ENCODE measurements around the gene MFSD11.

MFSD11 gene

GRCh38 chr17:76748657-76749056 lies 10.7 kb downstream of the MFSD11 start:
- DNase-seq, result no peak

DNA sequence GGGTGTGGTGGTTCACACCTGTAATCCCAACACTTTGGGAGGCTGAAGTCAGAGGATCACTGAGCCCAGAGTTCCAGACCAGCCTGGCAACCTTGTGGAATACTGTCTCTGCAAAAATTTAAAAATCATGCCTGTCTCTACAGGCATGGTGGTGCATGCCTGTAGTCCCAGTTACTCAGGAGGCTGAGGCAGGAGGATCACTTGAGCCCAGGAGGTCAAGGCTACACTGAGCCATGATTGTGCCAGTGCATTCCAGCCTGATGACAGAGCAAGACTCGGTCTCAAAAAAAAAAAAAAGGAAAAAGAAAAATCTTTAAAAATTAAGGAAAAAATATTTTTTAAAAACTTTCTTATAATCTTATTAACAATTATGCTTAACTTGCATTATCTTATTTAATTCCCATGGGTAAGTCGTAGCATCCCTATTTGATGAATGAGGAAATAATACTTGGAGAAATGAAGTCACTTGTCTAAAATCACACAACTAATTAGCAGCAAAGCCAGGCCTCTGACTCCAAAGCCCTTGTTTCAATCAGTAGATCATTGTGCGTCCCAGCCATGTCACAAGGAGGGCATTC lies 13.6 kb downstream of the MFSD11 start:
- DNase-seq, result no peak

DNA sequence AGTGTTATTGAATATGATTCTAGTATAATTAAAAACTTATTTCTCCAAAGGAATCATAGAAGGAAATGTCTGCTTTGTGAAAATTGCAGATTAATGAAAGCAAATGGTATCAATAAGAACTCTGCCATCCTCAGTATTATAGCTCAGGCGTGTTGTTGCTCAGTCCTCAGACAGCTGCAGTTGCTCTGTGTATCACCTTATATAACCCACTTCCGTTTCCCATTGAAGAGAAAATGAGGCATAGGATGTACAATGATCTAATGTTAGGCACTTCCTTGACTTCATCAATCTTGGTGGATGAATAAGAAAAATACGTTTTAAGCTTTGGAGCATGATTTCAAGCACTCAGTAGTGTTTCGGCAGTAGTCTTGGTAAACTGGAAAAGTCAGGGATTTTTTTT lies 14.1 kb downstream of the MFSD11 start:
- DNase-seq, result no peak

DNA sequence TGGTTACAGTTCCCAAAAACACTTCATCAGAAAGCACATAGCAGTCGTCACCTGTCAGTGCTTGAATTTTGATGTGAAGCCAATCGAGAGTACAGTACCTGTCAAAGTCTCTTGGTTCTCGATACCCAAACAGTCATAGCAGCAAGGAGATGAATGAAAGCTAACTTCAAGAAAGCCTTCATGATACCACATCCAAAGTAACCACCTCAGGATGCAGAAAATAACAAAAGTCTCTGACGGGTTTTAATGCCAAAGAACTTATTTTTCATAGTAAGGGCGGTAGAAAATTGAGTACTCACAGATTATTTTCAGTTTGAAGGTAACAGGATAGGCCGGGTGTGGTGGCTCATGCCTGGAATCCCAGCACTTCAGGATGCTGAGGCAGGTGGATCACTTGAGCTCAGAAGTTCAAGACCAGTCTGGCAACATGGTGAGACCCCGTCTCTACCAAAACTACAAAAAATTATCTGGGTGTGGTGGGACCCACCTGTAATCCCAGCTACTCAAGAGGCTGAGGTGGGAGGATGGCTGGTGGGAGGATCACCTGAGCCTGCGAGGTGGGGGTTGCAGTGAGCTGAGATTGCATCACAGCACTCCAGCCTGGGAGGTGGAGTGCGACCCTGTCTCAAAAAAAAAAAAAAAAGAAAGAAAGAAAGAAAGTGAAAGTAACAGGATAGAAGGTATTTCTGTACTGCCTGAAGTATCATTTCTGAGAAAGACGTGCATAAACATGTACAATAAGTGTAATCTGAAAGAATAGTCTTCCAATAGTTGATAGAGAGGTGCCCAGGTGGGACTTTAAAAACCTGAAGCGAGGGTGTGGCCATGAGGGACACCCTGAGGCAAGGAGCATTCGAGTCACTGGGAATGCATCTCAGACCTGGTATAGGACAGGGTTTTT lies 15.4 kb downstream of the MFSD11 start:
- DNase-seq, result no peak

DNA sequence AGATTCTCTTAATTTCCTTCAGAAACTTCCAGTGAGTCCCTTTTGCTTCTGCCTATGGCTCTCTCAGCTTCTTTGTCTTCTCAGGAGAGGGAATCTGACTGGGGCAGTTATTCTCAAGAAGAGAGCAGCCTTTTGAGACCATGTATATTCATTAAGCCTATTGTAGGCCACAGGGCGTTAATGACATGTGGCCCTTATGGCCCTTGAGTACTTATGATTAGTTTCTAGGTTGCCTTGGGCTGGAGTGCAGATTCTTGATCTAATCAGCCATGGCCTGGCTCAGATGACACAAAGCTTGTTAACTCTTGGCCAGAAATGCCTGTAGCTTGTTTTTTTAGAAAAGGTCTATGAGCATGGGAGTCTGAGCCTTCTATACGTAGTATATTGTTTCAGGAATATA lies 17.4 kb downstream of the MFSD11 start:
- DNase-seq, result no peak

DNA sequence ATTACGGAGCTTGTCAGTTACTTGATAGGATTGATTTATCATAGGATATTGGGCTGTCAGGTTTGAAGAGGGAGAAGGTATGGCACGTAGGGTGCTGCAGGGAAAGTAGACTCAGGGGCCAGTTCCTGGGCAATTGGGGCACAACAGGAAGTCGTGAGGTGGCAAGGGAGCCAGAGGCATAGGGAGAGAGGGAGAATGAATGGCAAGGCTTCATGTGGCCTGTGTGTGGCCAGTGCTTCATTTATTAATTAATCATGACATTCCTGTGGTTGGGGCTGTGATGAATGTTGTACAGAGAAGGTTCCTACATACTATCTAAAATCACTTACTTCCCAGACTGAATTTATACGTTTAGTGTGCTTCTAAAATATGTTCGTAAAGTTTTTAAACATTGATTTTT lies 19.3 kb downstream of the MFSD11 start:
- no peak for DNase-seq

DNA sequence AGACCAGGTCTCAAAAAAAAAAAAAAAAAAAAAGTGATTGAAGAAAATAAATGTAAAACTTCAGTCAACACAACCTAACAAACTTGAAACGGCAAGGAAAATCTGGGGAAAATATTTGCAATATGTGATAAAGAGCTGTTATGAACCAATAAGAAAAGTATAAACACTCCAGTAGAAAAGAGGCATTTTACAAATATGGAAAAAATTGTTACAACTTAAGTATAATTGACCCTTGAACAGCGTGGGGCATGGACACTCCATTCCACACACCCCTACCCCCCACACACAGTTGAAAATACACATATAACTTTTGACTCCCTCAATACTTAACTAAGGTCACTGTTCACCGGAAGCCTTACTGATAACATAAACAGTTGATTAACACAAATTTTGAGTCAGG lies 20.7 kb downstream of the MFSD11 start:
- DNase-seq, result no peak

DNA sequence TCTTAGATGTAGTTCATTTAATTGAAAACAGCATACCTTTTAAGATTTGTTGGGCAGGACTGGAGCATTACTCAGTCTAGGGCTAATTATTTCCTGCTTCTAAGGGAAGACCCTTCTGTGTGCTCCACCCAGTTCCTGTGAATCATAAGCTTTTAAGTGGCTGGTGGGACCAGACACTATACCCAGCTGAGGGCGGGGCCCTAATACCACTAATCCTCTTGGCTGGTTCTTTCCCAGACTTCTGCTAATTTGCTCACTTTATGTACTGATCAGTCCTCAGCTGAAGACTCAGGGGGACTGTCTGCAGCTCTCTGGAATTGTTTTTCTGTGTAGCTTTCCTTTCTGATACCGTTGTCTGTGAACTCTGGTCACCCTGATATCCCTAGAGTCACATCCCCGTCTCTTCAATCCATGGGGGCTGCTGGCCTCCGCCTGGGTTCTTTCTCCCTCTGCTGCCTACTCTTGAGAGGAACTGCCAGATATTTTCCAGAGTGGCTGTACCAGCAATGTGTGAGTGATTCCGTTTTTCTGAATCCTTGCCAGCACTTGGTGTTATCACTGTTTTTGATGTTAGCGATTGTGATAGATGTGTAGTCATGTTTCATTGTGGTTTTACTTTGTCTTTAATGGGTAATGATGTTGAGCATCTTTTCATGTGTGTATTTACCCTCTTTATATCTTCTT lies 35.1 kb downstream of the MFSD11 start:
- DNase-seq, result peak; percentile 93

DNA sequence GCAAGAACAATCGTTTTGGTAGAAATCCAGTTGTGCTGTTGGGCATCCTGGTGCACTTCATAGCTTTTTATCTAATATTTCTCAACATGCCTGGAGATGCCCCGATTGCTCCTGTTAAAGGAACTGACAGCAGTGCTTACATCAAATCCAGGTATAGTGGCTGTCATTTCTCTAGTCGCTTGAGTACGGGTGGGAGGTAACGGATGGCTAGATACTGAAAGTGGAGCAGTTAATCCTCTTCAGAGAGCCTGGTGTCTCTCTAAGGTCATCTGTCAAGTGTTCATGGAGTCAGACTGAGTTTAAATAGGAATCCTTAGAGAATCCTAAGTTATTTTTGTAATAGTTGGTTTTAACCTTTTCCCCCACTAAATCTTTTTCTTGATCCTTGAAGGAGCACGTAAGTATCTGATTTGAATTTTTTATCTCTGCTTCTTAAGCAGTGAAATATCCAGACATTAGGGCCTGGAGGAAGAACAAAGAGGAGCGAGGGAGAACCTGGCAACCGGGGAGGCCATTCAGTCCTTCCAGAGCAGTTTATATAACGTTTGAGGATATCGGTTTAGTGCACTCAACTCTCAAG lies 37.2 kb downstream of the MFSD11 start:
- DNase-seq, result no peak

GRCh38 chr17:76781056-76781982 lies 43.4 kb downstream of the MFSD11 start:
- DNase-seq, result no peak

DNA sequence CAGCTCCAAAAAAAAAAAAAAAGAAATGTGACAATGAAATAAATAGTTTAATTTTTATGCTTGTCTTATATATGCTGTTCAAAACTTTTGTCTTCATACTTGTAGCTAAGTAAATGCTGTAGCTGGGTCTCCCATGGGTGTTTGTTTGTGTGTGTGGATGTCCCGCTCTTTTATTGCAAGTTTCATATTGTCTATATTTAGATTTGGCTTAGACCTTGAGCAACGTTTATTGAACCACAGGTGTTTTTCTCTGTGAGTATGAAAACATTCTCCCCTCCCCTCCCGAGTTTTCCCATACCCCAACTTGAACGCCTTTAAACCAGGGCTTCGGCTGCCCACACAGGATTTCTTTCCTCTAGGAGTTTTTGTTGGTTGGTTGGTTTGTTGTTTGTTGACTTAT lies 45.2 kb downstream of the MFSD11 start:
- no peak for DNase-seq

- no peak for DNase-seq
These were observed 47.0 kb downstream of the MFSD11 start for GRCh38 chr17:76784926-76785325.

GRCh38 chr17:76787866-76788265 lies 49.9 kb downstream of the MFSD11 start:
- DNase-seq, result peak; percentile 12

GRCh38 chr17:76789235-76789788 lies 51.4 kb downstream of the MFSD11 start:
- no peak for DNase-seq

GRCh38 chr17:76791053-76791980 lies 53.4 kb downstream of the MFSD11 start:
- DNase-seq, result peak; percentile 42

GRCh38 chr17:76792348-76792747 lies 54.4 kb downstream of the MFSD11 start:
- DNase-seq, result no peak

DNA sequence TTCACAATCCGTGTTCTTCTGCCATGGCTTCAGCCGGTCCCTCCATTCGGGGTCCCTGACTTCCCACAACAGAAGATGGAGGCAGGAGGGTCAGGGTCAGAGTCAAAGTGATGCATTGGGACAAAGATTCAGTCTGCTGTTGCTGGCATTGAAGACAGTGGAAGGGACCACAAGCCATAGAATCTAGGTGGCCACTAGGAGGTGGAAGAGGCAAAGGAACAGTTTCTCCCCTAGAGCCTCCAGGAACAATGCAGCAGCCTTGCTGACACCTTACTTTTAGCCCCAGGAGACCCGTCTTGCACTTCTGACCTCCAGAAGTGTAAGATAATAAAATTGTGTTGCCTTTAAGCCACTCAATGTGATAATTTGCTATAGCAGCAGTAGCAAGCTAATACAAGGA lies 55.9 kb downstream of the MFSD11 start:
- peak; percentile 27 for DNase-seq

DNA sequence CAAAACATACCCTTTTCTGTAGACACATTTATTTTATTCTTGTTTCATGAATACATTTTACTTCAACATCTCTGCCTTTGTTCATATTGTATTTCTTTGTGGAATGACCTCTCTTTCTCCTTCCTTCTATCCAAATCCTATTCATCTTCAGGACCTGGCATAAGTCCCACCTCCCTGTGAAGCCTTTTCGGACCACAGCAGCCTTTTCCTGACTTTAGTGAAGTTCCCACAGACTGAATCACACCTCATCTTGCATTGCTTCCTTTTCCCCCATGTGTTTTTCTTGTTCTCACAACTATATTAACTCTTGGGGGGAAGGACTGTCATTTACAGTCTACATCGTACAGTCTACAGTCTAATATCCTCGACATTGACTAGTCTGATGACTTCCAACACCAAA lies 58.2 kb downstream of the MFSD11 start:
- no peak for DNase-seq

DNA sequence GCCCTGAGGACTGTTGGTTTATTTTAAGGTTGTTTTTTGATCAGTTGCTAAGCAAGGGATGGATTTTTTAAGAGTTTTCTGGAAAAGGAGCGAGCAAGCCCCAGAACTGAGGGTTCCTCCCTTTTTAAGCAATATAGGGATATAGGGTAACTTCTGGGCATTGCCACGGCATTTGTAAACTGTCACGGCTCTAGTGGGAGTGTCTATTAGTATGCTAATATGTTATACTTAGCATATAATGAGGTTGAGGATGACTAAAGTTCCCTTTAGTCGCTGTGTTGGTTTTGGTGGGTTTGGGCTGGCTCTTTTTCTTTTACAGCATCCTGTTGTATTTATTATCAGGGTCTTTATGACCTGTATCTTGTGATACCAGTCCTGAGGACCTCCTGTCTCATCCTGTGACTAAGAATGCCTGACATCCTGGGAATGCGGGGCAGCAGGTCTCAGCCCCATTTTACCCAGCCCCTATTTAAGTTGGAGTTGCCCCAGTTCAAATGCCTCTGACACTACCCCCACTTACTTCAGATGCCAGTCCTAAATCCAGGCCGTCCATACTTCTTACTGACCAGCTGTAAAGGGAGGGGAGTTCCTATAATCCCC lies 59.4 kb downstream of the MFSD11 start:
- no peak for DNase-seq

GRCh38 chr17:76801706-76802105 lies 63.8 kb downstream of the MFSD11 start:
- DNase-seq, result no peak
